ENCODE data around the gene FCHO1. TPM values are rescaled to one million over a fixed set of nuclear protein-coding genes. Genes with fewer than 3 reads are reported as not detected.

FCHO1 gene
- total RNA-seq, 2 experiments from 2014 or later = 54.3 to 54.5 TPM

Other genes with a start within 250 kb of the FCHO1 start
- gene PGLS, start 239.8 kb upstream of the FCHO1 start, total RNA-seq = 10 to 100 TPM; 70.1 to 70.5 TPM
- gene COLGALT1, start 195.8 kb upstream of the FCHO1 start, total RNA-seq = 10 to 100 TPM; 46.6 to 46.8 TPM
- gene UNC13A, start 63.1 kb upstream of the FCHO1 start, total RNA-seq = under 1 TPM; 0.02 TPM
- gene MAP1S, start 32.0 kb upstream of the FCHO1 start, total RNA-seq = 10 to 100 TPM; 63.0 to 71.2 TPM
- gene B3GNT3, start 43.7 kb downstream of the FCHO1 start, total RNA-seq = under 1 TPM; 0.26 to 0.34 TPM
- gene INSL3, start 70.0 kb downstream of the FCHO1 start, total RNA-seq = 1 to 10 TPM; 6.8 to 8.3 TPM
- 100 to 1,000 TPM; 200 to 217 TPM for gene JAK3, start 96.5 kb downstream of the FCHO1 start, total RNA-seq
- gene RPL18A, start 108.4 kb downstream of the FCHO1 start, total RNA-seq = 1,000 to 10,000 TPM; 3,104 to 3,138 TPM
- 1 to 10 TPM in 1 of 2 experiments, under 1 TPM in 1; 0.87 to 1.0 TPM for gene SLC5A5, start 120.5 kb downstream of the FCHO1 start, total RNA-seq
- gene CCDC124, start 181.5 kb downstream of the FCHO1 start, total RNA-seq = 100 to 1,000 TPM; 101 to 105 TPM
- under 1 TPM in 1 of 2 experiments, not detected in 1; 0.24 TPM for gene KCNN1, start 215.6 kb downstream of the FCHO1 start, total RNA-seq